ENCODE data around the gene TRIM44. TPM values are rescaled to one million over a fixed set of nuclear protein-coding genes. Genes with fewer than 3 reads are reported as not detected.

Gene TRIM44
- total RNA-seq, 4 donors from 2014 or later: 35.6 to 70.6 (median 43.2) TPM

- 86 to 98% methylated on average over 2 to 3 of the region's 3 CpGs for WGBS, 2 donors (ENCODE audit: low coverage in 1 of 2)
- no peaks in the 10 kb centered on the region for H3K36me3 ChIP-seq
- TF ChIP-seq, protein P1, sequence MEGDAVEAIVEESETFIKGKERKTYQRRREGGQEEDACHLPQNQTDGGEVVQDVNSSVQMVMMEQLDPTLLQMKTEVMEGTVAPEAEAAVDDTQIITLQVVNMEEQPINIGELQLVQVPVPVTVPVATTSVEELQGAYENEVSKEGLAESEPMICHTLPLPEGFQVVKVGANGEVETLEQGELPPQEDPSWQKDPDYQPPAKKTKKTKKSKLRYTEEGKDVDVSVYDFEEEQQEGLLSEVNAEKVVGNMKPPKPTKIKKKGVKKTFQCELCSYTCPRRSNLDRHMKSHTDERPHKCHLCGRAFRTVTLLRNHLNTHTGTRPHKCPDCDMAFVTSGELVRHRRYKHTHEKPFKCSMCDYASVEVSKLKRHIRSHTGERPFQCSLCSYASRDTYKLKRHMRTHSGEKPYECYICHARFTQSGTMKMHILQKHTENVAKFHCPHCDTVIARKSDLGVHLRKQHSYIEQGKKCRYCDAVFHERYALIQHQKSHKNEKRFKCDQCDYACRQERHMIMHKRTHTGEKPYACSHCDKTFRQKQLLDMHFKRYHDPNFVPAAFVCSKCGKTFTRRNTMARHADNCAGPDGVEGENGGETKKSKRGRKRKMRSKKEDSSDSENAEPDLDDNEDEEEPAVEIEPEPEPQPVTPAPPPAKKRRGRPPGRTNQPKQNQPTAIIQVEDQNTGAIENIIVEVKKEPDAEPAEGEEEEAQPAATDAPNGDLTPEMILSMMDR (IDR thresholded peaks at IDR 0.05): no peak
- TF ChIP-seq POLR2A (IDR thresholded peaks at IDR 0.05) (no peak), EP300 (IDR thresholded peaks at IDR 0.05) (no peak), POLR2AphosphoS5 (IDR thresholded peaks at IDR 0.05) (no peak)
- H3K4me1 ChIP-seq: peaks cover 0 to 17% (median 0%) of the 10 kb centered on the region in 3 donors
- H3K9me3 ChIP-seq: no peaks in the 10 kb centered on the region
- H3K4me3 ChIP-seq: no peak overlapping the region
- H3K27ac ChIP-seq: no peak overlapping the region
- H3K27me3 ChIP-seq: no peaks in the 10 kb centered on the region
- no peak for ATAC-seq
Observed at GRCh38 chr11:35799655-35800054, 137.1 kb downstream of the TRIM44 start.

DNA sequence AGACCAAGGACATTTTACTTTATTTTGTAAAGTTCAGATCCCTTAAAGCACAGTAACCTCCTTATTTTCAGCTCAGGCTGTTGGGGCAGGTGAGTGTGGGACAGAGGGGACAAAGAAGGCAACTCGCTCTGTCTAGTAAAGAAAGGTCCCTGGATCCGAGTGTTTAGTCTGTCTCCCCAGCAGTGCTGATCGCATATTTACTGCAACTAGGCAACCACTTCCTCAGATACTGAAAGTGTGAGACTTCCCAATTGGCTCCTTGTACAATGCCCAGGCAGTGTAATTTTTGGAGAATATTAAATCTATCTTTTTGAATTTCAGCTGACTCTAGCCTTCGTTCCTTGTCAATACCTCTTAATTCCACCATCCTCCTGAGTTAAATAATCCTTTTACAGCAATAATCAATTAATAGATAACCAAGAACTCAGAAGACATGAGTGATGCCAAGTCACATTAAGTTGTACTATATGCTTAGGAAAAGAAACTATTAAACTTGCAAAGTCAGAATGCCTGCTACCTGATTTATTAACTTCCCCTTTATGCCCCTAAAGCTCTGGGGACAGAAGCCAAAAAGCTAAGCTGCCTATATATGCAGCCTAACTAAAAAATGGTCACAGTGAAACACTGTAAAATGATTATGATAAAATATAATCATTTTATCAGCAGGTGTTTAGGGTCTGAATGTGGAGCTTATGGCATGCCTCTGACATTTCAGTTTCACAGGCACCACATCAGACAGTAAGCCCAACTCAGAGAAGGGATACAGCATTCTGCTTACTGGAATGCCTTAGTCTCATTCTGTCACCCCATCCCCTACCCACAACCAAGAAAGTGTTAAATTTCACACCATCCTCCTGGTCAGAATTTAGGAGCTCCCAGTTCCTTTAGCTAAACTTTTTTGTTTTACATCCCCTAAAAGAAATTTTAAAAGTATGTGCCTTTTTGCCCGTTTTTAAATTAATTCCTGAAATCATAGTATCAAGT, 138.7 kb downstream of the TRIM44 start:
- H3K27ac ChIP-seq: no peak overlapping the region
- H3K4me1 ChIP-seq: peaks cover 0 to 26% (median 0%) of the 10 kb centered on the region in 3 donors
- 44 to 70% methylated on average over 2 to 5 of the region's 5 CpGs for WGBS, 2 donors (ENCODE audit: low coverage in 1 of 2)
- peaks cover 0 to 2% of the 10 kb centered on the region in 2 donors for H3K36me3 ChIP-seq
- TF ChIP-seq POLR2AphosphoS5 (IDR thresholded peaks at IDR 0.05) (no peak), EP300 (IDR thresholded peaks at IDR 0.05) (no peak), POLR2A (IDR thresholded peaks at IDR 0.05) (no peak)
- TF ChIP-seq, protein P1 (IDR thresholded peaks at IDR 0.05): no peak
- no peak overlapping the region for H3K4me3 ChIP-seq
- ATAC-seq: no peak
- H3K9me3 ChIP-seq: no peaks in the 10 kb centered on the region
- H3K27me3 ChIP-seq: no peaks in the 10 kb centered on the region

DNA sequence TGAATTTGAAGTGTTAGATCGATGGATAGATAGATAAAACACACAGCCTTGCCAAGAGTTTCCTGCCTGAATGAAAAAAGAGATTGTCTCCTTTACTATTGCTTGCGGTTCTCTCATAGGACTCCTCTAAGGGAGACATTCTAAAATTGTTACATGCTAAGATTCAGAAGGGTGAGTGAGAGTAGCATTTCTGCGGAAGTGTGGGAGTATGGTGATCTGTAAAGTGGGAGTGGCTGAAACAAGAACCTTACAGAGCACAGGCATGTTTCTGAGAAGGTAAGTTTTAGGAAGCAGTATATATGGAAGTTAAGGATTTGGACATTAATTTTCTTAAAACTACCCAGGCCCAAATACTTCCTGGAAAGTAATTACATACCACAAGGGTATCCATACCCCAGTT, 139.6 kb downstream of the TRIM44 start:
- Histone ChIP-seq H3K4me1 (peaks cover 0 to 26% (median 0%) of the 10 kb centered on the region in 3 donors), H3K36me3 (peaks cover 0 to 11% of the 10 kb centered on the region in 2 donors), H3K27me3 (no peaks in the 10 kb centered on the region), H3K9me3 (no peaks in the 10 kb centered on the region), H3K27ac (no peak overlapping the region), H3K4me3 (no peak overlapping the region)
- TF ChIP-seq EP300 (IDR thresholded peaks at IDR 0.05) (no peak), POLR2AphosphoS5 (IDR thresholded peaks at IDR 0.05) (no peak), POLR2A (IDR thresholded peaks at IDR 0.05) (no peak)
- TF ChIP-seq, protein P1 (IDR thresholded peaks at IDR 0.05): no peak
- ATAC-seq: no peak
- 75 to 92% methylated on average over 2 to 3 of the region's 3 CpGs for WGBS, 2 donors (ENCODE audit: low coverage in 1 of 2)

DNA sequence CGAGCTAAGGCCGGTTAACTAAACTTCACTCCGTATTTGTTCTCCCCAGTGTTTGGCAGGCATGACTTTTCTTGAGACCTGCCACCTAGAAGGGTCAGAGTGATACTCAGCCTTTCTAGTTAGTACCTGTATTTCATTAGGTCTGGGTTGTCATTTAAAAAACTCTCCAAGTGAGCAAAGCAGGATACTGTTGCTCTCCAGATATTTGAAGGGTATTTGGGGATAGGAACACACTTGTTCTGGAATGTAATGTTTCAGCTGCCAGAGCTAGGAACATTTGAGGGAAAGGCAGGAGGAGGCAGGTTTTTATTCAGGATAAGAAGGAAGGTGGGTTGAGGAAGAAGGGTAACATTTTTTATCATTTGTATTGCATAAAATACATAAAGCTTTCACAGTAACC, 140.1 kb downstream of the TRIM44 start:
- H3K4me3 ChIP-seq: no peak overlapping the region
- ATAC-seq: no peak
- H3K27ac ChIP-seq: no peak overlapping the region
- H3K4me1 ChIP-seq: peaks cover 0 to 26% (median 0%) of the 10 kb centered on the region in 3 donors
- WGBS, 2 donors (ENCODE audit: low coverage in 1 of 2): 94% methylated on average over 3 of the region's 3 CpGs
- TF ChIP-seq POLR2A (IDR thresholded peaks at IDR 0.05) (no peak), EP300 (IDR thresholded peaks at IDR 0.05) (no peak), POLR2AphosphoS5 (IDR thresholded peaks at IDR 0.05) (no peak)
- TF ChIP-seq, protein P1 (IDR thresholded peaks at IDR 0.05): no peak
- H3K9me3 ChIP-seq: no peaks in the 10 kb centered on the region
- peaks cover 0 to 13% of the 10 kb centered on the region in 2 donors for H3K36me3 ChIP-seq
- H3K27me3 ChIP-seq: no peaks in the 10 kb centered on the region
